GM08714 (cell line): ENCODE data around the gene CNTNAP2.

Source experiments
- H3K4me3 ChIP-seq: fragments of 200-500 bp; sonication (Bioruptor generic); 2 replicates; pipeline ENCODE4 v1.5.1; 2014; ENCODE audit warnings: mild to moderate bottlenecking, low read length, inconsistent platforms
- ZNF274 ChIP-seq: IDR thresholded peaks from 2 replicates; pipeline ENCODE4 v1.6.1; 2012; ENCODE audit warnings: mild to moderate bottlenecking, low read depth, low read length

Gene CNTNAP2

GRCh38 chr7:147944321-147944720 is 1827.7 kb downstream of the CNTNAP2 start:
- TF ChIP-seq ZNF274 = no peak
- no peak overlapping the region for H3K4me3 ChIP-seq

DNA sequence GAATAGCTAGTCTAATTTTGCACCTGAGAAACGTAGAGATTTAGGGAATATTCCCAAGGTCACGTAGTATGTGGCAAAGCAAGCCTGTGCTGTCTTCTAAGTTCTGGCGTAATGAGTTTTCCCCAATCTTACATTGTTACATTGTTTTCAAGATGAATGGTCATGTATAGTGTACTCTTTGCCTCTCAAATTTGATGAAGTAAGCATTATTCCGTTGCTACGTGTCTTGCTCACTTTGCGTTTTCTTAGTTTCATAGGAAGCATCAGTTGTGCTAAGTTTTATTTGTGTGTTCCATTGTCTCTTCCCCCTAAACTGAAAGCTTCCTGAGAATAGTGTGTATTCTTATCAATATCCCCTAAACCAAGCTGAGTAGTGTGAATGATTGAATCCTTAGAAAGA is 1836.3 kb downstream of the CNTNAP2 start:
- TF ChIP-seq ZNF274 = no peak
- no peak overlapping the region for H3K4me3 ChIP-seq

- TF ChIP-seq ZNF274 = no peak
- no peak overlapping the region for H3K4me3 ChIP-seq
Observed at GRCh38 chr7:147968046-147968610, 1851.5 kb downstream of the CNTNAP2 start.

DNA sequence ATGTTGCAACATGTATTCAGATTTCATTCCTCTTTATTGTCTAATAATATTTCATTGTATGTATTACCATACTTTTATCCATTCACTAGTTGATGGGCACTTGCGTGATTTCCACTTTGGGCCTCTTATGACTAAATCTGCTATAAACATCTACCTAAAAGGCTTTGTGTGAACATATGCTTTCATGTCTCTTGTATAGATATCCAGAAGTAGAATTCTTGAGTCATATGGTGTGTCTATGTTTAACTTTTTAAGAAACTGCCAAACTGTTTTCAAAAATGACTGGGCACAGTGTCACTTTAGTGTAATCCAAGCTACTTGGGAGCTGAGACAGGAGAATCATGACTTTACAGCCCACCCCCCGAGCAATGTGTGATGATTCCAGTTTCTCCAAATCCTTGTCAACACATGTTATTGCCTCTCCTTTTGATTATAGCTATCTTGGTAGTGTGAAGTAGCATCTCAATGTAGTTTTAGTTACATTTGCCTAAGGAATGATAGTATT is 1855.1 kb downstream of the CNTNAP2 start:
- no peak for TF ChIP-seq ZNF274
- no peak overlapping the region for H3K4me3 ChIP-seq

DNA sequence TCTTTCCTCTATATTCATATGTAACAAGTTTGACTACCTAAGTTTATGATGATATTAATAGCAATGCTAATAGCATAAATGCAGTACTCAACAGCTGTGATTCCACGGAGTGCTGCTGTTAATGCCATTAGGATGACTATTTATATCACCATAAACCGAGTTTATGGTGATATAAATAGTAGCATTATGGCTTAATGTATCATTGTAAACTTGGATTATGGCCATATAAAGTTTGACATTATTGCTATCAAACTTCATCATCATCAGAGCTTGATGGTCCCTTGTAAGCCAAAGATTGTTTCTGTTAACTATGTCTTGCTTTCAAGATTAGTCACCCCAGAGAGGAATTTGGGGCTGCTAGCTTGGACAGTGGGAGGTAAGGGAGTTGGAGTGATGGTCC is 1861.6 kb downstream of the CNTNAP2 start:
- no peak for TF ChIP-seq ZNF274
- H3K4me3 ChIP-seq = no peak overlapping the region

DNA sequence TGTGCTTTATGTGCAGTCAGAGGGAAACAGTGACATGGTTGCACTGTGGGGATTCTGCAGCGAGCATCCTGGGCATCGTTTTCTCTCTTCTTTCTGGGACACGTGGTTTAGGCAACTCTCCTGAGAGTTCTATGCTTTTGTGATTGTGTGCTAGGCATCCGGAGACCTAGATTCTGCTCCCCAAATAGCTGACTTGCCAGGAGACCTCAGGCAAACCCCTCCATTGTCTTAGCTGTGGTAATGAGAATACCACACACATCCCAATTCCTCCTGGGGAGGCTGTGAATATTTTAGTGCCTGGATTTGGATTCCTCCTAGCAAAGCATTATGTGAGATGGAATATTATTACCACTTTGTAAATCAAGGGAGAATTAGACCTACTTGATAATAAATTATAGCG is 1862.0 kb downstream of the CNTNAP2 start:
- TF ChIP-seq ZNF274 = no peak
- no peak overlapping the region for H3K4me3 ChIP-seq

DNA sequence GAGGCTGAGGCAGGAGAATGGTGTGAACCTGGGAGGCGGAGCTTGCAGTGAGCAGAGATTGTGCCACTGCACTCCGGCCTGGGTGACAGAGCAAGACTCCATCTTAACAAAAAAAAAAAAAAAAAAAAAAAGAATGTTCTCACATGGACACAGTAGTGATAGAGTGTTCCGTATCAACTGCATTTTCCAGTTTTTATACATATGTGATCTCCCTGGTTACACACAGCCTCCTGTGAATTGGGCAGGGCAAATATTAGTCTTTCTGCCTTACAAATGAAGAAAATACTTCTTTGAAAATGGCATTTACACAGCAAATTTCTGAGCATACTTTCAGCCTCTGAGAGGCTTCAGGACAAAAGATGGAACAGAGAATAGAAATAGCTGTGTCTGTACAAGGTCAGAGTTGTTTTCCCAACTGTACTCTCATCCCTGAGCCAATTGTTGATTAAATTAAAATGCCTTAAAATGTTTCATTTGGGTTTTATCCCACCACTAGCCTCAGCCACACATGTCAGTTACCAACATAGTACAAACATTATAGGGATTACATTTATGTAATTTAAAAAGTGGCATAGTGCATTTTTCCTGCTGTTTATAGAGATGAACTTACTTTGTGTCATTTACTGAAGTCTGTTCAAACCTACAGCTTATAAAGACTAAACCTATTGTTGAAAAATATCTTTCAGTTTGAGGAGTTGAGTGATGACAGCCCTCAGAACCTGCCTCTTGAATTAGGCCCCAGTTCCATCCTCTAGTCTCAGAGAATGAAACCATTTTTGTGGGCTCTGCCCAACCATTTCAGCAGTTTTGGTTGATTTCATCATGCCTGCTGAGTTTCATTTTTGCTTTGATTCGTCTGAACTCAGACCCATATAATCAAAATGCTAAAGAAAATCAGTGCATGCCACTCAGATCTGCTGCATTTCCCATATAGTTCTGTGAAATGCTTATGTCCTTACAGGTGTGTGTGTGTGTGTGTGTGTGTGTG is 1864.5 kb downstream of the CNTNAP2 start:
- TF ChIP-seq ZNF274 = no peak
- no peak overlapping the region for H3K4me3 ChIP-seq

- H3K4me3 ChIP-seq = no peak overlapping the region
- TF ChIP-seq ZNF274 = no peak
Observed at GRCh38 chr7:147982307-147982706, 1865.7 kb downstream of the CNTNAP2 start.

GRCh38 chr7:147984265-147984664 is 1867.7 kb downstream of the CNTNAP2 start:
- no peak overlapping the region for H3K4me3 ChIP-seq
- no peak for TF ChIP-seq ZNF274

- TF ChIP-seq ZNF274 = no peak
- H3K4me3 ChIP-seq = no peak overlapping the region
Observed at GRCh38 chr7:147990079-147990478, 1873.5 kb downstream of the CNTNAP2 start.

DNA sequence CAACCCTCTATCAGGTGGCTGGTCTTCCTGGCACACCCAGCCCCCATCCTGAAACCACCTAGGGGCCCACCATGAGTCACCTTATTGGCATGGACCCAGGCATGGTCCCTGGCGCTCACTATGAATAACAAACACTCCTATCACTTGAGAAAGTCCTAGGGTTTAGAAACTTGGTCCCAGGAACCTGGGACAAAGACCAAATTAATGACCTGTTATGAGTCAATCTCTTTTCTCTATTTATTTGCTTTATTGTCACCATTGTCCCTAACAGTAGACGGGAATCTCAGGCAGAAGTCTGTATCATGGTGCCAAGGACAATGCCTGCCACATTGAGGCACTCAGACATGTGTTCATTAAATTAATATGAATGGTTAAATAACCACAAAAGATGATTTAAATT is 1874.3 kb downstream of the CNTNAP2 start:
- TF ChIP-seq ZNF274 = no peak
- no peak overlapping the region for H3K4me3 ChIP-seq

GRCh38 chr7:147992698-147993097 is 1876.1 kb downstream of the CNTNAP2 start:
- no peak for TF ChIP-seq ZNF274
- no peak overlapping the region for H3K4me3 ChIP-seq

GRCh38 chr7:147997636-147998035 is 1881.0 kb downstream of the CNTNAP2 start:
- H3K4me3 ChIP-seq = no peak overlapping the region
- no peak for TF ChIP-seq ZNF274

DNA sequence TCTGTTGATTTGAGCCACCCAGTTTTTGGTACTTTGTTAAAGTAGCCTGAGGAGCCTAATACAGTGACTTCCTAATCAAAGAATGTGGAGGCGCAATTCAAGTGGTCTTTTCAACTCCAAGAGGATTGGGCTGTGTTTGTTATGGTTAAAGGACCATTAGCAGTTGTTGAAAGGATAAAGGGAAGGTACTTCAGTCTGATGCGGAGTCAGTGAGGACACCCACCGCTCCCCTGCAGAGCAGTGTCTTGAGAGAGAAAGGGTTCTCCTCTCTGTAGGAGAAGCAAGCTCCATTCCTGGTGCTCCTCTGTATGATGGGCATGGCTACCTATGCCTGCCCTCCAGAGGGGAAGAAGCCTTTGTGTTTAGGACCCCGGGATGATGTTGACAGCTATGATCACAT is 1883.4 kb downstream of the CNTNAP2 start:
- no peak for TF ChIP-seq ZNF274
- H3K4me3 ChIP-seq = no peak overlapping the region

DNA sequence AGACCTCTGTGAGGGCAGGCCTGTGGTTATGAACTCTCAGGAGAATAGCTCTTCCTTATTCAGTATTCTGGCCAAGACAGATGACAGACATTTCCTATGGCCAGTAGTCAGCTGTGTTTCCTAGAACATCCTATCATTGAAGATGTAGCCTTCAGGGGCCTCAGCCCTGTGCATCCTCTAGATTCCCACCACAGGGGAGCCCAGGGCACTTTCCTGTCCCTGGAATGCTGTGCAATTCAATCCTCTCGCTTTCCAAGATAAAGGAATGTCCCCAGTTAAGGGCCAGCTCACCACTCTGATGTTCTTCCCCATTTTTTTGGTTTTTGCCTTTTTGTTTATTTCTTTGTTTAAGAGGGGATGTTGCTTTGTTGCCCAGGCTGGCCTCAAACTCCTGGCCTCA is 1895.2 kb downstream of the CNTNAP2 start:
- H3K4me3 ChIP-seq = no peak overlapping the region
- no peak for TF ChIP-seq ZNF274

GRCh38 chr7:148014001-148014400 is 1897.4 kb downstream of the CNTNAP2 start:
- no peak for TF ChIP-seq ZNF274
- no peak overlapping the region for H3K4me3 ChIP-seq
